ELF-1 (cell line): ENCODE results near the gene C1orf105.
A peak's percentile ranks its signal among the peaks of the same experiment; 100 is the strongest.
"Not testable (repeated sequence)": the region's sequence is repeated elsewhere in the genome, so short reads cannot be mapped to it uniquely, and the experiment has no call there.

Experiments used
- DNase-seq: peaks from one replicate; pipeline ENCODE4 v3.0.0-alpha.2; 2016; ENCODE audit warnings: low read depth, low spot score

C1orf105 gene

DNA sequence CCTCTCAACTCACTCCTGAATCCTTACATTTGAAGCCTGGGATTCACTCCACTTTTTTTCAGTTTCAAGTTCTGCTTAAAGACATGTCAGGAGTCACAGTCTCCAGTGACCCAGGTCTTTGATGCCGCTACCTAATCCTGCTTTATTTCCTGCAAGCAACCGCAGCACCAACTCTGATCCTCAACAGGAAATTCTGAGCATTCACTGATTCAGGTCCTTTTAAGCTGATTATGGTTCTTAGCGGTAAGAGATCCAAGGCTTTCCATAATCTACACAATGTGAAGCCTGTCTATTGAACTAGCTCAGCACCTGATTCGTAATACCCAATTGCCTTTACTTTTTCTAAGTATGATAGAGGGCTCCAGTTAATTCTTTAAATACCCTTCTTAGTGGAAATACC, 67.1 kb downstream of the C1orf105 start:
- DNase-seq, result peak; percentile 26

DNA sequence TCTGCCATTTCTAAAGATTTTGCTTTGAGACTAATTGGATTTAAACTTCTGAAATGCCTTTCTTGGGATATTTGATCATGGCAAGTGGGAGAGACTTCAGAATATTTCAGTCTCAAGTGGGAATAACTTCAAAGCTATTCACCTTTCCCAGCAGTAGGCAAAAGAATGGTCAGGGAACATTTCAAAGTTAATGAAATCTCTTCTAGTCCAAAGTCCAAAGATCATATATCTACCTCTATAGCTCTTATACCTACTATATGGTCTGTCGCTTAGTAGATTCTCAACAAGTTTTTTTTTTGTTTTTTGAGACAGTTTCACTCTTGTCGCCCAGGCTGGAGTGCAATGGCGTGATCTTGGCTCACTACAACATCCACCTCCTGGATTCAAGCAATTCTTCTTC, 67.9 kb downstream of the C1orf105 start:
- DNase-seq, result no peak

DNA sequence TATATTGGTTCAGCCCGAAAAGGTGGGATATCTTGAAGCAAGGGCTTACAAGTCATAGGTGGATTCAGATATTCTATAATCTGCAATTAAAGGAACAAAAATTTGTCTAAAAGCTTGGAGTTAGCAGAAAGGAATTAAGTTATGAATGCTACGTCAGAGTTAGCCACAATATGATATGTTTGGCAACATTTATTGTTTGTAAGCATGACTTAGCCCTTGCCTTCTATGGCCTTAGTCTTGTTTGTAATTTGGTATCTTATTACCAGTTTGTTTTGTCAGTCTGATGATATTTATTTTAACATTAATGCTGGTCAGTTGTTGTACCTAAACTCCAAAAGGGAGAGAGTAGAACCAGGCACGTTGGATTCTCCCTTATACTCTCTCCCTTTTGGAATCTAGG, 69.4 kb downstream of the C1orf105 start:
- no peak for DNase-seq

DNA sequence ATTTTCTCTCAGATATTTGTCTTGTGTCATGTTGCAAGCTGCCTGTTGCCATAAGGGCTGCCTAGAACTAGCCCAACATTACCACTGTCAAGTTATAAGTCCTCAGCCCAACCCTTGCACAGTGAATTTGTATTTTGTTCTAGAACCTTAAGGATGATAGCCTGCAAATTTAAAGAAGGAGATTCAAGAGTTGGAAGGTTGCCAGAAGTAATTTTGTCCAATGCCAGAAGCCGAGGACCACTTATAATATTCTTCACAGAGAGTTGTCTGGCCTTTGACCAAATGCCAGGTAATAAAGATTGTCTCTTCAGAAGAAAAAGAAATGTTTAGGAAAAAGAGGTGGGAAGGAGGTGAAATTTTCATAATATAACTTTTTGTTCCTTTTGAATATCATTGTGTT, 71.9 kb downstream of the C1orf105 start:
- DNase-seq, result no peak

DNA sequence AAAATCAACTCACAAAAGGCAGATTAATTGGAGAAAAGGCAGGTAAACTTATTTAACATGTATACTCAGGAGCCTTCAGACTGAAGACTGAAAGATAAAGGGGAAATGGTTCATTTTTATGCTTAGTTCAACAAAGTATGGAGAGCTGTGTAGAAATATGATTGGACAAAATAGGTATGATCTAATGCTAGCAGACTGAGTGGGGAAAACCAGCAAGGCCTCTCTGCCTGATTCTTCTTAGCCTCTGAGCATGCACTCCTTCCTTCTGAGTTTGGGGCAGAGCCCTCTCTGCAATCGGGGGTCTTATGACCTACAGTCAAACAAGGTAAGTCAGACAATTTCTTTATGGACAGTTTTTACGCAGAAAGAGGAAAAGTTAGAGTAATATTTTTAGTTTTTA, 73.7 kb downstream of the C1orf105 start:
- no peak for DNase-seq

DNA sequence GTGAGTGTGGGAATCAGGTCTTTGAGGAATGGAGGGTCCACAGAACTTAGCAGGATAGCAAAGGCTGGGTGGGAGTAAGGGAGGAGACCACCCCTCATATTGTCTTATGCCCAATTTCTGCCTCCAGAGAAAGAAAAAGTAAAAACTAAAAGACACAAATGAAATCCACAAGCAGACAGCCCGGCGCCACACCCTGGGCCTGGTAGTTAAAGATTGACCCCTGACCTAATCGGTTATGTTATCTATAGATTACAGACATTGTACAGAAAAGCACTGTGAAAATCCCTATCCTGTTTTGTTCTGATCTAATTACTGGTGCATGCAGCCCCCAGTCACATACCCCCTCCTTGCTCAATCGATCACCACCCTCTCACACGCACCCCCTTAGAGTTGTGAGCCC, 75.6 kb downstream of the C1orf105 start:
- not testable (repeated sequence) for DNase-seq

DNA sequence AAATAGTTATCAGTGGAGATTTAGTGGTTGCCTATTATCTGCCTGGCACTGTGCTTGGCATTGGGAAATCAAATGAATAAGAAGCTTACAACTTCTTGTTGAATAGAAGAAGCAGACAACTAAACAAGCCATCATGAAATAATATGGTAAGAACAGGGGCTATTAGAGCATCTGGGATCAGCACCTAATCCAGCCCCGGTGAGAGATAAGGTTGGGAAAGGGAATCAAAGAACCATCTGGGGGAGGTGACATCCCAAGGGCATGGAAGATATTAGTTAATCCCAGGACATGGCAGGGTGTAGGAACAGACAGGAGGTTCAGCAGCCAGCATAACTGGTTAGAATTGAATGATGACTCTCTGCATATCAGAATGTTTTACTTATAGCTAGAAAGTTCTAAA, 76.2 kb downstream of the C1orf105 start:
- no peak for DNase-seq

DNA sequence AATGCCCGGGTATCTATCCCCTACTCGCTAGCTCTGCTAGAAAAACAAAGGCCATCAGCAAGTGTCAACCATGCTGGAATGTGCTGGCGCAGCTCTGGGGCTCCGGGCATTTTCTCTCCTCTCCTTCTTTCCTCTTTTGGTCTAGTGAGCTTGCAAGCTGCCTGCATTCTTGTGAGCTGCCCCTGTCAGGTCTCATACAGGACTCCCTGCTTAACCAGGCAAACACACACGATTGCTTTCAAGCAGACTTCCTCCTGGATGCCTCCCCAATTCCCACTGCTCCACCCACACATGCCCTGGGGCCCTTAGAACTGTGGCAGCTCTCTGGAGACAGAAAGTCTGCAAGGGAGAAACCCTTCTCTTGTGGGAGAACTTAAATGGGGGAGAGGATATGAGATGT, 76.7 kb downstream of the C1orf105 start:
- peak; percentile 96 for DNase-seq

DNA sequence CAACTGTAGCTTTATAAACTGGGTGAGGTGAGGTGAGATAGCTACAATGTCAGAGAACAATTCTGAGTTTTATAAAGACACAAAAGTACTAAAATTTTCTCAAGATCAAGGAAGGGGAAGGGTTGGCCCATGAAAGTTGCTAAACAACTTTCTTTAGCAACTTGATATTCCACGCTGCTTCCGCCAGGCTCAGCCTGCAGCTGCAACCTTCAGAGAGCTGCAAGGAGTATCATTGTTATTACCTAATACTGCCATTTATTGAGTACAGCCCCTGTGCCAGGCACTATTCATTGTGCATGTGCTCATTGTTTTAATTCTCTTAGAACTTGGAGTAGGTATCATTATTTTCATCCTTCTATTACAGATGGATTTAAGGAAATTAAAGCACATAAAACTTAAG, 78.4 kb downstream of the C1orf105 start:
- no peak for DNase-seq

DNA sequence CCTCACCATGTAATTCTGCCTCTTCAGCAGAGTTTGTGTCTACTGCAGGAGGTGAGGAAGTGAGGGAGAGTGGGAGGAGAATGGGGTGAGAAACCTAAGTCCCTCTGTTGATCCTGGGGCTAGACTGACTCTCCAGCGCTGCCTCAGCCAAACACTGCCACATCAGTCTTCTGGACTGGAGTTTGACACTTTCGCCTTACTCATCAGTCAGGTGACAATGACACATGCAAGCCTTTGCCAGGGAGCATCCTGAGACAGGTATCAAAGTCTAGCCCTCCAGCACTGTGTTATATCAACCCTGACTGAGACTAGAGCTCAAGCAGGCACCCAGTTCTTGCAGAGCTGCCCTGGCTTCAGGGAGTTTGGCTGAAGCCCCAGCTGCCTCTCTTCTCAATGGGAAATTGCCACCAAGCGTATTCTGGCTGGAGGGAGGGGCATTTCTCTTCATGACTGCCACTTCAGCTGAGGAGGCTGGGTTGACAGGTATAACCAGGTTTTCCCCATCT, 79.2 kb downstream of the C1orf105 start:
- peak; percentile 81 for DNase-seq

DNA sequence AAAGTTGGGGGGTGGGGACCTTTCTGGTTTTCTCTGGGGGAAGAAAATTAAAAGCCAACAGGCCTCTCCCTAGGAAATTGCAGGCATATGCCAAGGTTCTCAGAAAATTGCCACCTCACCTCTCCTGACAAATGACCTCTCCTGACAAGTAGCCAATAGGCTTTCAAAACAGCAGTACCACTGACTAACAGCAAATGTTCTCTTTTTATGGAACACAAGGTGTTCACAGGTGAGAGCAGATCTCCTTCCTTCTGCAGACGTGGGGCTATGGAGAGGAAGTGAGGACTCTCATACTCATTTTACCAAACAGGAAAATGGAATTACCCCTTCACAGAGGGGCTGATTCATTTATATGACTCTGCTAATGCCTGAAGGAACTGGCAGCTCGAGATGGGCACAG, 79.7 kb downstream of the C1orf105 start:
- DNase-seq, result no peak

DNA sequence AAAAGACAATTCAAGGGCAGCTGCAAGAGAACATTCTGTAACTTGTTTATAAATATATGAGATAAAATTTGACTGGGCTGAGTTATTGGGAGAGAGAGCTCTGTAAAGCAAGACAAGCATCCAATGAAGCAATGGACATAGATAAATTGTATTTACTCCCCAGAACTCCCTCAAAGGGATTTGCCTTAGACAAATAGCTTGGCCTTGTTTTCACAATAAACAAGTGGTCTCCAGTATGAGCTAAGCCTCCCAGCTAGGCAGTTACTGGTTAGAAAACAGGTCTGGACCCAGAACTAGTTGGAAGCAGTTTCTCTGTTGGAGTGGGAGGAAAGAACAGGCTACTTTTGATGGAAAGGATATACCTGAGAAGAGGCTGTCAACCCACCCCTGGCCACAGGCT, 87.3 kb downstream of the C1orf105 start:
- peak; percentile 73 for DNase-seq

DNA sequence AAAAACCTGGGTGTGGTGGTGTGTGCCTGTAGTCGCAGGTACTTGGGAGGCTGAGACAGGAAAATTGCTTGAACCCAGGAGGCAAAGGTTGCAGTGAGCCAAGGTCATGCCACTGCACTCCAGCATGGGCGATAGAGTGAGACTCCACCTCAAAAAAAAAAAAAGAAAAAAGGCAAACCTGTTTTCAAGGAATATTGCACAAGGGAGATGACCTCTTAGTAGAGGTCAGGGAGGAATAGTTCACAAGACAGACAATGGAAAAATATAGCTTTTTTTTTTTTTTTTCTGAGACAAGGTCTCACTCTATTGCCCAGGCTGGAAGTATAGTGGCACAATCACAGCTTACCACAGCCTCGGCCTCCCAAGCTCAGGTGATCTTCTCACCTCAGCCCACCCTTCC, 90.0 kb downstream of the C1orf105 start:
- DNase-seq, result no peak

DNA sequence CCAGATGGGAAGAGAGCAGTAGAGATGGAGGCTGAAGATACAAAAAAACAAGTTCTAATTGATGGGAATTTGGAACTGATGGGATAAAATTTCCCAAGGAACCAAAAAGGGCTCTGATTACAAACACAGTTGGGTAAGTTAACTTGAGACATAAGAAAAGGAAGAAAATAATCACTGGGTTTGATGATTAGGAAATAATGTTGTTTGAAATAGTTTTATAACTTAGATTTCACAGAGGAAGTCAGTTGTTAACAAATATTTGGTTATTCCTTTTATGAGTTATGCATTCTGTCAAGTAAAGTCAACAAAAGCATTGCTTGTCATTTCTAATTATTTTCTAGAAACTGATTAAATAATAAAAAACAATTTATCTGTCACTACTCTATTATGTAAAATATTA, 92.1 kb downstream of the C1orf105 start:
- no peak for DNase-seq

DNA sequence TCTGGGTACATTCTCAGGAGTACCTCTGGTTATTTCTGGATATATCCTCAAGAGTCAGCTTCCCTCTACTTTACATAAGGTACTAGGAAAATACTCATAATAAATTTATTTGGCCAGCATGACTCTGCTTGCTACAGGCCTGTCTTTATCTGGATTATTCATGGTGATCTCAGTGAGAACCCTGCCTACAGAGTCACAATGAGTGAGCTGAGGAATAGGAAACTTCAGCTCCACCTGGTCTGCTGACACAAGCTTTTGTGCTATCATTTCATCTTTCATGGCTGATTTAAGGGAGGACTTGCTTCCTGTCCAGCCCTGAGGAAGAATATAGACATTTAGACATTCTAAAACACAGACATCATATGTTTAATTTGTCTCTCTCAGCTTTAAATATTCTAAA, 93.0 kb downstream of the C1orf105 start:
- no peak for DNase-seq

DNA sequence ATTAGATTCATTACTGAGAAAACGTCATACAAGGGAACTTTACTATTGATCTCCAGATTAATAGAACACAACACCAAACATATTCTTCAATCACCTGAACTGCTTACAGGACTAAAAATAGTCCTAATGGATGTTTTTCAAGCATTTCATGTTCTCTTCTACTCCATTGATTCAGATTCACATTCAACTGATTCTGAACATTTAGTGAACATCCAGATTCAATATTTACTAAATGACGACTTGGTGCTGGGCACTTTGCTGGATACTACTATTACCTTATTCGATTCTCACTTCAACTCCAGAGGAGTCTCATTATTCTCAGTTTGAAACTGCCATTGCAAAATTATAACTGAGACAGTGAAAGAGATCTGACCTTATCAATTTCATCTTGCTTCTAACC, 93.6 kb downstream of the C1orf105 start:
- no peak for DNase-seq

DNA sequence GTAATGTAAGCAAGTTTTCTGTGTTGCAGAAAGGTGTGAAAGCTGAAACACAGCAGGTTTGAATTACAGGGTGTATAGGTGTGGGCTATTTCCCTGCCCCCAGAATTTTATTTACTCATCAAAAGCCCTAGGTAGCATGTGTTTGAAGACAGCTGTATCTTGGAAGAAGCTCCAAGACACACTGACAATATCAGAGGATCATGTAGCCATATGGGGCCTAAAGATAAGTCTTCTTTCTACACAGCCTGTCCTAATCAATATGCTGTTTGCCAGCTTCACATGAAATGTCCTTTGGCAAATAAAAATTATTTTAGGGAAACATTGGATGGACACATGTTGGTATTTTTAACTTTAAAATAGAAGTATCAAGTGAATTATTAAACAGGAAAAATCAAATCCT, 95.0 kb downstream of the C1orf105 start:
- DNase-seq, result no peak

DNA sequence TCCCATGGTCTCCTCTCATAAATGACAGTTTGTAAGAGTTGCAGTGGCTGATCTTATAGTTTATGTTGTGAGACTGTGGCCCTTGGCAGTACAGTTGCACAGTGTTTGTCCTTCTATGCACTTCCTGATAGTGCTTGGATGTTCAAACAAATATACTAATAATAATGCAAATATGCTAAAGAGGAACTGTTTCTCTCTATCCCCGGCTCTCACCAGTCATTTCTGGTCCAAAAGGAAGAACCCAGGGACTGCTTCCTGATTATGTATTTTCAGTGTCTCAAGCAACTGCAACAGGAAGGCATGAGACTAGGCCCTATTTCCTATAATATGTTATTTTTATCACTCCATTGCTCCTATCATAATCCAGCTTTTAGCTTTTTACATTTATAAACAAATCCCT, 95.4 kb downstream of the C1orf105 start:
- no peak for DNase-seq

DNA sequence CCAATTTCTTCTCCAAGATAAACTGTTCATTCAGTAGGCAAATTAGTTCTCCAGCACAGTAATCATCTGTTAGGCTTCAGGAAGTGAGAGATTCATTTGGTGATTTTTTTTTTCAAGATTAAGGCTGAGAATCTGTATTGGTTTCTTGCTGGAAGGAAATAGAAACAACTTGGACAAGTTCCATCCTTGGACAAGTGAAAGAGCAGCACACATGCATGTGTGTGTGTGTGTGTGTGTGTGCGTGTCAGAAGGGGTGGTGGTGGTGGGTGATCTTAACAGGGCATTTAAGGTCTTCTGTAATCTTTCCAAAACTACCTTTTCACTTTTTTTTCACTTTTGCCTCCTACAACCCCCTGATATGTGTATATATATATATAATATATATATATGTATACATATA, 96.6 kb downstream of the C1orf105 start:
- DNase-seq, result no peak

DNA sequence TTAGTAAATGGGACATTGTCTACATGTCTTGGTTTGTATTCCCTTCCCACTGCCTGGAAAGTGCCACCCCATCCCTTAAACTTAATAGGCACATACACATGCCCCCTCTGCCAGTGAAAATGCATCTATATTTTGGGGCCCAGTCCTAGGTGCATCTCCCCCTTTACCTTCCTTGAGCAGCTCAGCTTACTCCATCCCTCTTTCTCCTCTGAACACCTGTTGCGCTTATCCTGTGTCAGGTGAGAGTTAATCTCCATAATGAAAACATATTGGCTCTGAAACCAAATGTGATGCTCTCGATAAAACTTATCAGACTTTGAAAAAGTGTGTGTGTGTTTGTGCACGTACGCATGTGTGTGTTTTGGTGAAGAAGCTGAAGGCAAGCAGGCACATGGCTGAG, 97.1 kb downstream of the C1orf105 start:
- no peak for DNase-seq
